Parathyroid adenoma (tissue), 2 donors: ENCODE measurements around the gene PRKCH.

Source experiments
- H2AFZ ChIP-seq: fragments of 300-600 bp; sonication (generic); one replicate; pipeline ENCODE4 v1.7.0; 2017; ENCODE audit warnings: antibody characterized with exemption, mild to moderate bottlenecking
- H3K27ac ChIP-seq: fragments of 300-600 bp; sonication (generic); one replicate; pipeline ENCODE4 v1.7.0; 2017
- H3K27me3 ChIP-seq: fragments of 300-600 bp; sonication (generic); one replicate; pipeline ENCODE4 v1.7.0; 2017; ENCODE audit warnings: low read length; ENCODE audit not compliant: control insufficient read depth, insufficient read depth
- H3K36me3 ChIP-seq: fragments of 300-600 bp; sonication (generic); one replicate; pipeline ENCODE4 v1.7.0; 2017; ENCODE audit warnings: low read length; ENCODE audit not compliant: control insufficient read depth, insufficient read depth
- H3K4me1 ChIP-seq: fragments of 300-600 bp; sonication (generic); one replicate; pipeline ENCODE4 v1.7.0; 2017; ENCODE audit warnings: control low read depth
- H3K4me2 ChIP-seq: fragments of 300-600 bp; sonication (generic); one replicate; pipeline ENCODE4 v1.7.0; 2017; ENCODE audit warnings: low read length
- H3K4me3 ChIP-seq: fragments of 300-600 bp; sonication (generic); one replicate; pipeline ENCODE4 v1.7.0; 2017; ENCODE audit warnings: low read depth, low read length
- H3K79me2 ChIP-seq: fragments of 300-600 bp; sonication (generic); one replicate; pipeline ENCODE4 v1.7.0; 2017; ENCODE audit warnings: control low read depth
- H3K9ac ChIP-seq: fragments of 300-600 bp; sonication (generic); one replicate; pipeline ENCODE4 v1.7.0; 2017; ENCODE audit warnings: mild to moderate bottlenecking
- H3K9me3 ChIP-seq: fragments of 300-600 bp; sonication (generic); one replicate; pipeline ENCODE4 v1.7.0; 2017; ENCODE audit warnings: low read length; ENCODE audit not compliant: control insufficient read depth
- CTCF ChIP-seq: fragments of 300-600 bp; sonication (generic); IDR thresholded peaks from one replicate; pipeline ENCODE4 v1.7.0; 2017; ENCODE audit warnings: antibody characterized with exemption, mild to moderate bottlenecking
- donor health status: primary hyperparathyroidism.

The PRKCH gene

GRCh38 chr14:61599942-61600341 lies 278.6 kb downstream of the PRKCH start:
- H3K27me3 ChIP-seq = no peaks in the 10 kb centered on the region
- TF ChIP-seq CTCF = no peak
- no peak overlapping the region for H3K27ac ChIP-seq
- no peaks in the 10 kb centered on the region for H3K9me3 ChIP-seq
- H3K4me3 ChIP-seq = no peak overlapping the region
- H3K4me2 ChIP-seq = no peak overlapping the region
- H3K79me2 ChIP-seq = no peaks in the 10 kb centered on the region
- no peaks in the 10 kb centered on the region for H3K36me3 ChIP-seq
- no peak overlapping the region for H3K9ac ChIP-seq
- no peak overlapping the region for H2AFZ ChIP-seq
- H3K4me1 ChIP-seq = no peaks in the 10 kb centered on the region
